ENCODE results near the gene ATE1. TPM values are rescaled to one million over a fixed set of nuclear protein-coding genes. Genes with fewer than 3 reads are reported as not detected.
"Not testable (repeated sequence)": the region's sequence is repeated elsewhere in the genome, so short reads cannot be mapped to it uniquely, and the experiment has no call there.

ATE1 gene
- 10 to 100 TPM; 24.5 to 26.2 TPM for total RNA-seq
- polyA plus RNA-seq, result 10 to 100 TPM; 24.9 to 36.6 TPM

- Mint-ChIP-seq H3K9me3 (no peaks in the 10 kb centered on the region), H3K4me3 (peak within 1 kb of the TSS; percentile 92 to 97 (median 94)), H3K36me3 (peaks cover 1 to 10% of the 10 kb centered on the region in 2 donors), H3K27ac (peak within 1 kb of the TSS; percentile 89 to 99 (median 97)), H3K4me1 (peaks cover 13 to 38% (median 27%) of the 10 kb centered on the region in 4 donors), H3K27me3 (no peaks in the 10 kb centered on the region)
- H3K9me3 ChIP-seq (ENCODE audit: control insufficient read depth in 1 of 2, low read length in 2 of 2), result no peaks in the 10 kb centered on the region
- peaks cover 17% of the 10 kb centered on the region for H3K4me1 ChIP-seq (ENCODE audit: insufficient read depth, low read length)
- H3K27me3 ChIP-seq (ENCODE audit: insufficient read depth, low read length), result no peaks in the 10 kb centered on the region
- CTCF ChIA-PET (ENCODE audit: partially characterized antibody), result interaction anchor here (1.1 to 1.2 kb wide), 3 partner anchors 44 to 1026 kb away, joined by 3 read pairs; partner anchors contain the start of gene C10orf88
- H3K36me3 ChIP-seq (ENCODE audit: insufficient read depth, low read length), result no peaks in the 10 kb centered on the region
- intact Hi-C loops (cut with micrococcal nuclease), result loop anchor here (1.0 to 2.0 kb wide), 3 partner anchors 46 to 1081 kb away; partner anchors contain the start of genes ACADSB, IKZF5 and PLEKHA1
- peak; percentile 80 to 83 (median 81) for DNase-seq
- POLR2A ChIA-PET (ENCODE audit: partially characterized antibody), result interaction anchor here (0.6 to 1.8 kb wide), 7 partner anchors 9 to 1076 kb away, joined by 3 to 11 read pairs (median 3); partner anchors contain the start of gene NSMCE4A
- H3K27ac ChIP-seq (ENCODE audit: low read depth, low read length), result peak within 1 kb of the TSS; percentile 90
- peak within 1 kb of the TSS; percentile 65 to 97 for H3K4me3 ChIP-seq (ENCODE audit: low read length in 2 of 2)
Observed at GRCh38 chr10:121927841-121928527, at the start of gene ATE1. TSS of gene ATE1 (minus strand) at chr10:121928031. CDS start at chr10:121927949, 82 bp downstream.

DNA sequence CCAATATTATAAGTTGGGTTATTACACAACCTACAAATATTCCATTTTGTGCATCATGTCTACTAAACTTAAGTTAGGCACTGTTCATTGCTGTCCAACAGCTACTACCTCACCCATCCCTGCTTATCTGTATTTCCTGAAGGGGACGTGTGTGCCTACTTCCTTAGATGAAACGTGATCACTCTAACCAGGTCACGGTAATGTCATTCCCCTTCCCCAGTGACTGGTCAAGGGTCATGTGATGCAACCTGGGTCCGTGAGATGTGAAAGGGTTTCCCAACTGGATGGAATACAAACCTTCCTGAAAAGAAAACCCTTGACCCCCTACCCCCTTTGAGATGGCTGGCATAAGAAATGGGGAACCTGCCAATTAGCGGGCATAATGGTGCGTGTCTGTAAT, 48.8 kb upstream of the ATE1 start:
- intact Hi-C loops (cut with micrococcal nuclease), result no loop called here
- POLR2A ChIA-PET (ENCODE audit: partially characterized antibody), result interaction anchor here (1.3 kb wide), 1 partner anchor 48 kb away, joined by 3 read pairs; the partner anchor contains the start of gene ATE1
- H3K4me3 Mint-ChIP-seq, result peak overlapping the region in 5 of 8 donors; percentile 35 to 69 (median 51)

GRCh38 chr10:121975295-121976086, 47.7 kb upstream of the ATE1 start:
- ChIA-PET POLR2A (ENCODE audit: partially characterized antibody) (interaction anchor here (1.3 to 2.1 kb wide), 3 partner anchors 13 to 48 kb away, joined by 3 to 11 read pairs (median 6); partner anchors contain the start of gene ATE1), CTCF (ENCODE audit: partially characterized antibody) (interaction anchor here (0.9 to 1.7 kb wide), 4 partner anchors 9 to 26 kb away, joined by 3 to 11 read pairs (median 4); no protein-coding TSS in a partner anchor)
- Histone ChIP-seq H3K36me3 (ENCODE audit: insufficient read depth, low read length) (peaks cover 5% of the 10 kb centered on the region), H3K4me1 (ENCODE audit: insufficient read depth, low read length) (peaks cover 20% of the 10 kb centered on the region), H3K9me3 (ENCODE audit: control insufficient read depth in 1 of 2, low read length in 2 of 2) (no peaks in the 10 kb centered on the region), H3K27ac (ENCODE audit: low read depth, low read length) (peak overlapping the region; percentile 62), H3K27me3 (ENCODE audit: insufficient read depth, low read length) (no peaks in the 10 kb centered on the region), H3K4me3 (ENCODE audit: low read length in 2 of 2) (peak overlapping the region; percentile 23 to 77)
- DNase-seq, result no peak
- Mint-ChIP-seq H3K4me1 (peaks cover 14 to 34% (median 20%) of the 10 kb centered on the region in 4 donors), H3K4me3 (peak overlapping the region; percentile 64 to 81 (median 77)), H3K9me3 (no peaks in the 10 kb centered on the region), H3K36me3 (peaks cover 13 to 14% of the 10 kb centered on the region in 2 donors), H3K27me3 (no peaks in the 10 kb centered on the region), H3K27ac (peak overlapping the region in 1 of 7 donors; percentile 62)
- intact Hi-C loops (cut with micrococcal nuclease), result no loop called here

More for the DNA sequence above, 48.8 kb upstream of the ATE1 start:
- Histone ChIP-seq H3K27ac (ENCODE audit: low read depth, low read length) (no peak overlapping the region), H3K4me3 (ENCODE audit: low read length in 2 of 2) (no peak overlapping the region), H3K27me3 (ENCODE audit: insufficient read depth, low read length) (no peaks in the 10 kb centered on the region), H3K36me3 (ENCODE audit: insufficient read depth, low read length) (no peaks in the 10 kb centered on the region), H3K9me3 (ENCODE audit: control insufficient read depth in 1 of 2, low read length in 2 of 2) (no peaks in the 10 kb centered on the region), H3K4me1 (ENCODE audit: insufficient read depth, low read length) (peaks cover 20% of the 10 kb centered on the region)
- Mint-ChIP-seq H3K36me3 (peaks cover 6 to 10% of the 10 kb centered on the region in 2 donors), H3K27me3 (no peaks in the 10 kb centered on the region), H3K27ac (no peak overlapping the region), H3K9me3 (no peaks in the 10 kb centered on the region), H3K4me1 (peaks cover 13 to 31% (median 17%) of the 10 kb centered on the region in 4 donors)
- CTCF ChIA-PET (ENCODE audit: partially characterized antibody), result no interaction called here
- no peak for DNase-seq

DNA sequence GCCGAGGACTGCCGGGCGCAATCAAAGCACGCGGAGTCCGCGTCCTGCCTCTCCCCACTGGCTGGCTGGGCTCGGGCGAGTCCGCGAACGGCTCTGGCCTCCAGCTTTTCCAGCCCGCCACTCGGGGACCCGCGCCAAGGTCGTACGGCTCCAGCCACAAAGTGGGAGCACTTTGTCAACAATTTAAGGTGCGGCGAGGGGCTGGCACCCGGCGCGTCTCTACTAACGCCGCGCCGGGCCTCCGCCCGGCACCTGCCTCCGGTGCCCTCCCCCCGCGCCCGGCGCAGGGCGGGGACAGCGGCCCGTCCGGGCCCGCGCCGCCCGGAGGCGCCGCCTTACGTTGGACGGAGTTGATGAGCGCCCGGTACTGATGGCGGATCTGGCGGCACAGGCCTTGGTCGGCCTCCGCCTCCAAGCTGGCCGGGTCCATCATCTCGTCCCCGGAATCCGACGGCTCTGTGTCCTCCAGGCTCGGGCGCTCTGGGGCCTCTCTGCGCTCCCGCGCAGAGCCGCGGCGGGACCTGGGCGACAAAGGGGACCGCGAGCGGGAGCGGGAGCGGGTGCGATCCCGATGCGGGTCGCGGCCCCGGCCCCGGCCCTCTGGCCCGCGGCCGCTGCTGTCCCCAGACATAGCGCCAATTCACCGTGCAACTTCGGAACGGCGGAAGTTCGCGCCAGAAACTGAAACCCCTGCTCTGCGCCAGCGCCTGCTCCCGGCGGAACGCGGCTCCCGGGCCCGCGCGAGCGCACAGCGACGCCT, 46.9 kb upstream of the ATE1 start, which contains the start of gene NSMCE4A:
Gene NSMCE4A, minus strand, starts transcription at position 683 of the 760 bp plus-strand sequence. Its CDS starts 52 bp downstream, at position 631.
- DNase-seq, result peak; percentile 59 to 72 (median 65)
- ChIA-PET POLR2A (ENCODE audit: partially characterized antibody) (interaction anchor here (1.0 to 2.1 kb wide), 3 partner anchors 12 to 47 kb away, joined by 3 to 11 read pairs (median 6); partner anchors contain the start of gene ATE1), CTCF (ENCODE audit: partially characterized antibody) (interaction anchor here (0.9 to 1.7 kb wide), 5 partner anchors 8 to 47 kb away, joined by 3 to 11 read pairs (median 3); partner anchors contain the start of gene ATE1)
- Histone ChIP-seq H3K4me3 (ENCODE audit: low read length in 2 of 2) (peak within 1 kb of the TSS; percentile 52 to 77), H3K36me3 (ENCODE audit: insufficient read depth, low read length) (peaks cover 6% of the 10 kb centered on the region), H3K27me3 (ENCODE audit: insufficient read depth, low read length) (no peaks in the 10 kb centered on the region), H3K9me3 (ENCODE audit: control insufficient read depth in 1 of 2, low read length in 2 of 2) (no peaks in the 10 kb centered on the region), H3K27ac (ENCODE audit: low read depth, low read length) (peak within 1 kb of the TSS; percentile 62), H3K4me1 (ENCODE audit: insufficient read depth, low read length) (peaks cover 20% of the 10 kb centered on the region)
- peak within 1 kb of the TSS in 4 of 7 donors; percentile 7 to 62 (median 29) for H3K27ac Mint-ChIP-seq
- H3K4me1 Mint-ChIP-seq, result peaks cover 14 to 34% (median 20%) of the 10 kb centered on the region in 4 donors
- intact Hi-C loops (cut with micrococcal nuclease), result loop anchor here (1.0 kb wide), 1 partner anchor 46 kb away; the partner anchor contains the start of gene ATE1
- H3K4me3 Mint-ChIP-seq, result peak within 1 kb of the TSS; percentile 78 to 87 (median 83)
- no peaks in the 10 kb centered on the region for H3K27me3 Mint-ChIP-seq
- peaks cover 13 to 15% of the 10 kb centered on the region in 2 donors for H3K36me3 Mint-ChIP-seq
- H3K9me3 Mint-ChIP-seq, result no peaks in the 10 kb centered on the region

DNA sequence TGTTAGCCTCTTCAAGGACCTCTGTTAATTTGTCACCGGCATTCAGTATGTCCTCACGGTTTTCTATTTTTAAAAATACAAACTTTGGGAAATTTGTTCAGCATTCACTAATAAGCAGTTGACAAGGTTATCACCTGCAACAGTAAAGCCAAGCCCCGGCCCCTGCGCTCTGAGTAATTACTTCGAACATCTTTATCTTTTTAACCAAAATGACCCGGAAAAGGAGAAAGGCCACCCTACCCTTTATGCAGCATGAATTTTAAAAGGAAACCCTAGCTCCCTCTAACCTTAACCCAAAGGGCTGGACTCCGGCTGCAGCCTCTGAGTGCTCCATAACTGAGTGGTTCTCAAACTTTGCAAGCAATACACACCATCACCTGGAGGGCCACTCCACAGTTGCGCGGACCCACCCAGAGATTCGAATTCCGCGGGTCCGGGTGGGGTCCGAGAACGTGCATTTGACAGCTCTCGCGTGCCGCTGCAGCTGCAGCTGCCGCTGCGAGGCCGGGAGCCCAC, 46.2 kb upstream of the ATE1 start:
- H3K9me3 ChIP-seq (ENCODE audit: control insufficient read depth in 1 of 2, low read length in 2 of 2), result no peaks in the 10 kb centered on the region
- no peak for DNase-seq
- H3K4me1 Mint-ChIP-seq, result peaks cover 14 to 34% (median 20%) of the 10 kb centered on the region in 4 donors
- peaks cover 6% of the 10 kb centered on the region for H3K36me3 ChIP-seq (ENCODE audit: insufficient read depth, low read length)
- H3K9me3 Mint-ChIP-seq, result no peaks in the 10 kb centered on the region
- ChIA-PET CTCF (ENCODE audit: partially characterized antibody) (interaction anchor here (1.3 kb wide), 1 partner anchor 46 kb away, joined by 3 read pairs; the partner anchor contains the start of gene ATE1), POLR2A (ENCODE audit: partially characterized antibody) (interaction anchor here (1.0 to 2.1 kb wide), 3 partner anchors 12 to 46 kb away, joined by 3 to 11 read pairs (median 6); partner anchors contain the start of gene ATE1)
- H3K27ac Mint-ChIP-seq, result peak overlapping the region in 4 of 7 donors; percentile 7 to 29 (median 28)
- peak overlapping the region in 1 of 2 donors; percentile 77 for H3K4me3 ChIP-seq (ENCODE audit: low read length in 2 of 2)
- peak overlapping the region; percentile 62 for H3K27ac ChIP-seq (ENCODE audit: low read depth, low read length)
- H3K36me3 Mint-ChIP-seq, result peaks cover 13 to 17% of the 10 kb centered on the region in 2 donors
- H3K27me3 Mint-ChIP-seq, result no peaks in the 10 kb centered on the region
- H3K4me1 ChIP-seq (ENCODE audit: insufficient read depth, low read length), result peaks cover 20% of the 10 kb centered on the region
- H3K4me3 Mint-ChIP-seq, result peak overlapping the region; percentile 71 to 87 (median 83)
- H3K27me3 ChIP-seq (ENCODE audit: insufficient read depth, low read length), result no peaks in the 10 kb centered on the region
- intact Hi-C loops (cut with micrococcal nuclease), result loop anchor here (1.0 kb wide), 1 partner anchor 46 kb away; the partner anchor contains the start of gene ATE1

- H3K27ac Mint-ChIP-seq; CTCF ChIA-PET (ENCODE audit: partially characterized antibody); H3K27me3 Mint-ChIP-seq; POLR2A ChIA-PET (ENCODE audit: partially characterized antibody); H3K9me3 ChIP-seq (ENCODE audit: control insufficient read depth in 1 of 2, low read length in 2 of 2); H3K4me3 ChIP-seq (ENCODE audit: low read length in 2 of 2); intact Hi-C loops (cut with micrococcal nuclease); H3K27ac ChIP-seq (ENCODE audit: low read depth, low read length); H3K9me3 Mint-ChIP-seq; DNase-seq; H3K4me3 Mint-ChIP-seq; H3K27me3 ChIP-seq (ENCODE audit: insufficient read depth, low read length): not testable (repeated sequence)
- peaks cover 40% of the 10 kb centered on the region for H3K36me3 ChIP-seq (ENCODE audit: insufficient read depth, low read length)
- H3K4me1 Mint-ChIP-seq, result peaks cover 13 to 25% (median 19%) of the 10 kb centered on the region in 4 donors
- peaks cover 11% of the 10 kb centered on the region for H3K4me1 ChIP-seq (ENCODE audit: insufficient read depth, low read length)
- H3K36me3 Mint-ChIP-seq, result peaks cover 36 to 60% of the 10 kb centered on the region in 2 donors
Observed at GRCh38 chr10:121969086-121969485, 41.3 kb upstream of the ATE1 start.

Measured in CD4-positive, alpha-beta memory T cell (primary cell).